HCT116 (cell line): Measurements from ENCODE around the gene UCKL1. TPM values are rescaled to one million over a fixed set of nuclear protein-coding genes. Genes with fewer than 3 reads are reported as not detected.

Source experiments
- ATAC-seq: fragments of 200-7000 bp; cut with Tn5 transposase; 2 replicates; pipeline ENCODE4 v1.9.1; 2020; ENCODE audit warnings: mild to moderate bottlenecking, moderate library complexity
- BruUV-seq: library from RNA; stranded (reverse); fragments of 400-500 nt; replicated peaks from 2 replicates; lab custom pipeline; 2021; lab: Mats Ljungman, UMichigan
- CTCF ChIA-PET: fragments of 300-600 bp; sonication (Branson Sonifier 250); formaldehyde crosslinking; loops from one replicate; lab custom pipeline; 2021; ENCODE audit warnings: antibody characterized with exemption; lab: Charles Lee
- POLR2A ChIA-PET: fragments of 300-600, 350-600 bp; sonication (Branson Sonifier 250); formaldehyde crosslinking; loops from one replicate; lab custom pipeline; 2021; ENCODE audit warnings: antibody characterized with exemption; lab: Charles Lee
- RAD21 ChIA-PET, 2 experiments: fragments of 300-600 bp; sonication (Branson Sonifier 250); formaldehyde crosslinking; loops; one replicate each; lab custom pipeline; 2023; ENCODE audit warnings: low total read pairs in 2 of 2; ENCODE audit not compliant: uncharacterized antibody in 2 of 2, unreplicated experiment in 2 of 2, low non-redundant PET in 1 of 2; lab: Charles Lee
- DNase-seq: peaks from one replicate; pipeline ENCODE4 v3.0.0-alpha.2; 2010; ENCODE audit warnings: low read depth, low spot score
- H2AFZ ChIP-seq: fragments of 200-600 bp; shearing (Covaris generic), sonication (generic); 2 replicates; pipeline ENCODE4 v1.6.1; 2017; ENCODE audit warnings: low read depth, mixed run types, mixed read lengths, antibody characterized with exemption, low read length; ENCODE audit not compliant: poor library complexity, severe bottlenecking
- H3K27ac ChIP-seq: 2 replicates; pipeline ENCODE4 v1.5.1; 2012; ENCODE audit warnings: low read depth, low read length
- H3K27me3 ChIP-seq: fragments of 200-600 bp; sonication (generic); 2 replicates; pipeline ENCODE4 v1.6.1; 2016; ENCODE audit warnings: mixed run types, low read length, mixed read lengths; ENCODE audit not compliant: insufficient read depth
- H3K36me3 ChIP-seq, 2 experiments: fragments of 200-500 bp in 1 of 2; fragments of 200-600 bp in 1 of 2; sonication (Bioruptor generic) in 1 of 2; sonication (generic) in 1 of 2; 2 replicates each; pipeline versions ENCODE4 v1.5.1 to v1.6.1; 2014 to 2016; ENCODE audit warnings: low read length in 2 of 2, inconsistent platforms in 1 of 2, mixed read lengths in 1 of 2, mixed run types in 1 of 2; ENCODE audit not compliant: insufficient read depth in 2 of 2, control insufficient read depth in 1 of 2
- H3K4me1 ChIP-seq, 2 experiments: fragments of 200-600 bp in 1 of 2; sonication (generic) in 1 of 2; 2 replicates each; pipeline versions ENCODE4 v1.5.1 to v1.6.1; 2012 to 2017; ENCODE audit warnings: low read length in 2 of 2, inconsistent platforms in 1 of 2, mild to moderate bottlenecking in 1 of 2, mixed read lengths in 1 of 2, mixed run types in 1 of 2, moderate library complexity in 1 of 2; ENCODE audit not compliant: insufficient read depth in 2 of 2, control insufficient read depth in 1 of 2
- H3K4me2 ChIP-seq: fragments of 200-600 bp; sonication (generic); 2 replicates; pipeline ENCODE4 v1.6.1; 2017; ENCODE audit warnings: mixed run types, low read length, mixed read lengths
- H3K4me3 ChIP-seq, 2 experiments: fragments of 200-600 bp in 1 of 2; sonication (generic) in 1 of 2; replicated peaks in 1 of 2; 2 replicates each; pipeline ENCODE4 v1.5.1; 2011 to 2016; ENCODE audit warnings: low read length in 2 of 2, control low read depth in 1 of 2, low read depth in 1 of 2, mild to moderate bottlenecking in 1 of 2, mixed read lengths in 1 of 2, mixed run types in 1 of 2
- H3K79me2 ChIP-seq: fragments of 200-600 bp; sonication (generic); 2 replicates; pipeline ENCODE4 v1.6.1; 2017; ENCODE audit warnings: mild to moderate bottlenecking, mixed run types, low read length, moderate library complexity, mixed read lengths; ENCODE audit not compliant: insufficient read depth
- H3K9ac ChIP-seq: fragments of 200-600 bp; sonication (generic); 2 replicates; pipeline ENCODE4 v1.6.1; 2016; ENCODE audit warnings: low read length, mixed read lengths
- H3K9me2 ChIP-seq: fragments of 200-600 bp; sonication (generic), shearing (Covaris generic); 2 replicates; pipeline ENCODE4 v1.6.1; 2017; ENCODE audit warnings: mixed run types, mild to moderate bottlenecking, moderate library complexity; ENCODE audit not compliant: insufficient read depth
- H3K9me3 ChIP-seq, 2 experiments: fragments of 200-500 bp in 1 of 2; fragments of 200-600 bp in 1 of 2; sonication (Bioruptor generic) in 1 of 2; sonication (generic) in 1 of 2; 2 replicates each; pipeline ENCODE4 v1.6.1; 2014 to 2017; ENCODE audit warnings: low read length in 2 of 2, mixed read lengths in 2 of 2, inconsistent platforms in 1 of 2, low read depth in 1 of 2, mild to moderate bottlenecking in 1 of 2, mixed run types in 1 of 2, moderate library complexity in 1 of 2; ENCODE audit not compliant: control insufficient read depth in 1 of 2, insufficient read depth in 1 of 2
- H4K20me1 ChIP-seq: fragments of 200-600 bp; sonication (generic), shearing (Covaris generic); 2 replicates; pipeline ENCODE4 v1.6.1; 2017; ENCODE audit warnings: mixed run types, mild to moderate bottlenecking, moderate library complexity; ENCODE audit not compliant: insufficient read depth
- CBX3 ChIP-seq: IDR thresholded peaks from 2 replicates; pipeline ENCODE4 v1.6.1; 2012; ENCODE audit warnings: low read depth
- EGR1 ChIP-seq: IDR thresholded peaks from 2 replicates; pipeline ENCODE4 v1.6.1; 2012; ENCODE audit warnings: low read depth
- EZH2 ChIP-seq: fragments of 200-600 bp; sonication (generic); IDR thresholded peaks from 2 replicates; pipeline ENCODE4 v1.6.1; 2017; ENCODE audit warnings: antibody characterized with exemption, mixed run types
- EZH2phosphoT487 ChIP-seq: fragments of 200-600 bp; IDR thresholded peaks from 2 replicates; pipeline ENCODE4 v1.6.1; 2018; ENCODE audit warnings: antibody characterized with exemption, borderline replicate concordance
- FOSL1 ChIP-seq: IDR thresholded peaks from 2 replicates; pipeline ENCODE4 v1.6.1; 2012; ENCODE audit warnings: low read depth
- RAD21 ChIP-seq: IDR thresholded peaks from 2 replicates; pipeline ENCODE4 v1.6.1; 2012; ENCODE audit warnings: low read depth, mild to moderate bottlenecking
- SIN3A ChIP-seq: IDR thresholded peaks from 2 replicates; pipeline ENCODE4 v1.6.1; 2012; ENCODE audit warnings: low read depth
- SP1 ChIP-seq: IDR thresholded peaks from 2 replicates; pipeline ENCODE4 v1.6.1; 2012; ENCODE audit warnings: low read depth
- YY1 ChIP-seq: IDR thresholded peaks from 2 replicates; pipeline ENCODE4 v1.6.1; 2011; ENCODE audit warnings: low read length, low read depth, moderate library complexity, mild to moderate bottlenecking; ENCODE audit not compliant: insufficient replicate concordance; ENCODE audit errors: extremely low read depth
- intact Hi-C: fragments of 100-400 bp; cut with micrococcal nuclease; formaldehyde crosslinking; loops from 2 replicates; pipeline ENCODE4 v1.10.0; 2022
- total RNA-seq: library from RNA; stranded (reverse); gene quantifications from one replicate; pipeline ENCODE4 v1.2.1, GENCODE V29; 2021; ENCODE audit not compliant: unreplicated experiment
- TF ChIP-seq, protein P1 (sequence below): IDR thresholded peaks from 2 replicates; pipeline ENCODE4 v1.6.1; 2012; ENCODE audit warnings: low read depth

Gene UCKL1
- total RNA-seq, 1 experiment from 2014 or later, result 54.2 TPM

DNA sequence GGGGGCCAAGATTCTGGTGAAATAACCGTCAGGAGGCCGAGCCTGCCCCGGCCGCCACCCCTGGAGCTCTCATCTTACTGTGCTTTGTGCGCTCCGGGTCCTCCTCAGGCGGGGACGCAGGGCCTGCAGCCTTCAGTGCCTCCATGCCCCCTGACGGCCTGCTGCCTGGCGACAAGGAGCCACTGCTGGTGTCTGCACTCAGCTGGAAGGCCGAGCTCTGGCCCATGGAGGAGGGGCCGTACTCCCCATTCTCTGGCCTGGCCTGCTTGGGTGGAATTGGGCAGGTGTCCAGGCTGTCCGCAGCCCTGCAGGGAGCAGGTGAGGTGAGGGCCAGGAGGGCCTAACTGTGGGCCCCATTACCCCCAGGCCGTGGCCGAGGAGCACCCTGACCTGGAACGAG, 8.2 kb upstream of the UCKL1 start:
- Histone ChIP-seq H3K79me2 (peaks cover 4% of the 10 kb centered on the region; the same call in 1 of the 2 replicates), H3K9me3 (no peaks in the 10 kb centered on the region), H3K9me2 (no peaks in the 10 kb centered on the region), H3K36me3 (peaks cover 0 to 5% of the 10 kb centered on the region in 2 experiments; a peak in 2 of 4 replicates), H3K9ac (no peak overlapping the region), H4K20me1 (no peaks in the 10 kb centered on the region), H3K27ac (no peak overlapping the region), H3K4me2 (no peak overlapping the region), H3K27me3 (no peaks in the 10 kb centered on the region), H2AFZ (no peak overlapping the region), H3K4me3 (no peak overlapping the region), H3K4me1 (peaks cover 10 to 11% of the 10 kb centered on the region in 2 experiments; a peak in 3 of 4 replicates)
- TF ChIP-seq CBX3 (no peak), SIN3A (no peak), EZH2 (no peak), EZH2phosphoT487 (no peak), FOSL1 (no peak), SP1 (no peak), YY1 (no peak), RAD21 (no peak), EGR1 (no peak)
- TF ChIP-seq, protein P1, sequence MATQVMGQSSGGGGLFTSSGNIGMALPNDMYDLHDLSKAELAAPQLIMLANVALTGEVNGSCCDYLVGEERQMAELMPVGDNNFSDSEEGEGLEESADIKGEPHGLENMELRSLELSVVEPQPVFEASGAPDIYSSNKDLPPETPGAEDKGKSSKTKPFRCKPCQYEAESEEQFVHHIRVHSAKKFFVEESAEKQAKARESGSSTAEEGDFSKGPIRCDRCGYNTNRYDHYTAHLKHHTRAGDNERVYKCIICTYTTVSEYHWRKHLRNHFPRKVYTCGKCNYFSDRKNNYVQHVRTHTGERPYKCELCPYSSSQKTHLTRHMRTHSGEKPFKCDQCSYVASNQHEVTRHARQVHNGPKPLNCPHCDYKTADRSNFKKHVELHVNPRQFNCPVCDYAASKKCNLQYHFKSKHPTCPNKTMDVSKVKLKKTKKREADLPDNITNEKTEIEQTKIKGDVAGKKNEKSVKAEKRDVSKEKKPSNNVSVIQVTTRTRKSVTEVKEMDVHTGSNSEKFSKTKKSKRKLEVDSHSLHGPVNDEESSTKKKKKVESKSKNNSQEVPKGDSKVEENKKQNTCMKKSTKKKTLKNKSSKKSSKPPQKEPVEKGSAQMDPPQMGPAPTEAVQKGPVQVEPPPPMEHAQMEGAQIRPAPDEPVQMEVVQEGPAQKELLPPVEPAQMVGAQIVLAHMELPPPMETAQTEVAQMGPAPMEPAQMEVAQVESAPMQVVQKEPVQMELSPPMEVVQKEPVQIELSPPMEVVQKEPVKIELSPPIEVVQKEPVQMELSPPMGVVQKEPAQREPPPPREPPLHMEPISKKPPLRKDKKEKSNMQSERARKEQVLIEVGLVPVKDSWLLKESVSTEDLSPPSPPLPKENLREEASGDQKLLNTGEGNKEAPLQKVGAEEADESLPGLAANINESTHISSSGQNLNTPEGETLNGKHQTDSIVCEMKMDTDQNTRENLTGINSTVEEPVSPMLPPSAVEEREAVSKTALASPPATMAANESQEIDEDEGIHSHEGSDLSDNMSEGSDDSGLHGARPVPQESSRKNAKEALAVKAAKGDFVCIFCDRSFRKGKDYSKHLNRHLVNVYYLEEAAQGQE, result no peak
- no peak for ATAC-seq
- BruUV-seq, result no TSS peak
- intact Hi-C loops, result no loop called here
- POLR2A ChIA-PET, result no interaction called here
- RAD21 ChIA-PET, result no interaction called here
- CTCF ChIA-PET, result no interaction called here
- no peak for DNase-seq
